HG03342 (cell line): ENCODE results near the gene NSF.
"Not testable (repeated sequence)": the region's sequence is repeated elsewhere in the genome, so short reads cannot be mapped to it uniquely, and the experiment has no call there.

Experiments
- ATAC-seq: cut with Tn5 transposase; IDR thresholded peaks from one replicate; pipeline ENCODE4 v1.9.1; 2021; ENCODE audit warnings: mild to moderate bottlenecking, moderate library complexity; ENCODE audit not compliant: unreplicated experiment

NSF gene

DNA sequence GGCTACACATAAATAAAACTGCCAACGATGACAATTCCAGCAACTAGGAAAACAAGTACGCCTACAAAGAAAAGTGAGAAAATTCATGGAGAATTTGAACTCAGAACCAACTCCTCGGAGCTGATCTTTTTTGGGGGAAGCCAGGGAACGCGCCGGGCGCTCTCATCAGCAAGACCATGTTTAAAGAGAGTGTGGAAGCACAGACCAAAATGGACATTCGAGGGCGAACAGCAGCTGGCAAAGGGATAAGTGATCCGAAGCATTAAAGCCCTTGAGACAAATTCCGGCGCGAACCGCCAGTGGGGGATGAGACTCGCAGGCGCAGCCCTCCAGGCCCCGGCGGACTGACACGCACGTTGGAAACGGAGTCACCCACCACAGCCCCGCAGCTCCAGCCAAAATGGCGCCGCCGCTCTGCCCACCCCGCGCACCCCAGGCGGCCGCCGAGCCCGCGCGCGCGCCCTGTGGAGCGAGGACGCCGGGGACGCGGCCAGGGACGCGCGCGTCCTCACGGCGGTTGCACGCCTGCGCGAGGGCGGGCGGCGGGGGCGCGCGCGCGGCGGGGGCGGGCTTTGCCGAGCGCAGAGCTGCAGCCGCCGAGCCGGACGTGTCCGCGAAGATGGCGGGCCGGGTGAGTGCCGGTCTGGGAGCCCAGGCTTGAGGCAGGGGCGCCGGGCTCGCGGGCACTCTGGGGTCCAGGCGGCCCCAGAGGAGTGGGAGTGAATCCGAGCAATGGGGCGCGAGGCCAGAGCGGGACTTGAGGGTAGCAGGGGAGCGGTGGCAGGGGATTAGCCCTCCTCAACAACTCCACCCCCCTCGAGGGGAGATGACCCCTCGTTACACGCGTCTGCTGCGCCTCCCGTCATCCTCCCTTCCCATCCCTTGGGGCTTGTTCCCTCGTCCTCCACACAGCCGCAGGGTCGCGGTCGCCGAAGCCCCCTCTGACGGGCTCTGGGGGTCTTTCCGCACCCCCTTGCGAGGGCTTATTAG lies at the start of gene NSF:
TSS of gene NSF (plus strand) at position 513 of the 990 bp plus-strand sequence. CDS start at position 620, 107 bp downstream.
- ATAC-seq: peak; percentile 61

DNA sequence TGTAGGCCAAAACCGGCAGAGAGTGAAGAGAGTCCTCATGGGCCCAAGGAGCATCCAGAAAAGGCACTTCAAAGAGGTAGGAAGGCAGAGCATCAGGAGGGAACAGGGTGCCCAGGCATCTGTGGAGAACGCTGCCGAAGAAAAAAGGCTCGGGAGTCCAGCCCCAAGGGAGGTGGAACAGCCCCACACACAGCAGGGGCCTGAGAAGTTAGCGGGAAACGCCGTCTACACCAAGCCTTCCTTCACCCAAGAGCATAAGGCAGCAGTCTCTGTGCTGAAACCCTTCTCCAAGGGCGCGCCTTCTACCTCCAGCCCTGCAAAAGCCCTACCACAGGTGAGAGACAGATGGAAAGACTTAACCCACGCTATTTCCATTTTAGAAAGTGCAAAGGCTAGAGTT lies 41.9 kb upstream of the NSF start:
- ATAC-seq: not testable (repeated sequence)

DNA sequence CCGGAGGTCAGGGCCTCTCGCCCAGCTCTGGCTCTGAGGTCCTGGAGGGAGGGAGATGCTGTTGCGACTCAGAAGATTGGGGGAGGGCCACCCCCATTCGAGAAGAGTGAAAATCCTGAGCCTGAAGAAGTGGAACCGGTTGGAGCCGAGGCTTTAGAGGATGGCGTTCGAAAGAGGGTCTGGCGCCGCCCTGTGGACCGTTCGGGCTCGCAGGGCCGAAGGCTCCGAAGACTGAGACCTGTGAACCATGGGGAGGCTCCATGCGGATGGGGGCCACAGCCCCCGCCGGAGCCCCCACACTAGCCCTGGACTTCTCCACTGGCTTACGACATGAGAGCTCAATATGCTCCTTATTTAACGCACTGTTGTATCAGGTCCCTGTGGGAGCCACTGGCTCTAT lies 31.3 kb upstream of the NSF start:
- not testable (repeated sequence) for ATAC-seq

DNA sequence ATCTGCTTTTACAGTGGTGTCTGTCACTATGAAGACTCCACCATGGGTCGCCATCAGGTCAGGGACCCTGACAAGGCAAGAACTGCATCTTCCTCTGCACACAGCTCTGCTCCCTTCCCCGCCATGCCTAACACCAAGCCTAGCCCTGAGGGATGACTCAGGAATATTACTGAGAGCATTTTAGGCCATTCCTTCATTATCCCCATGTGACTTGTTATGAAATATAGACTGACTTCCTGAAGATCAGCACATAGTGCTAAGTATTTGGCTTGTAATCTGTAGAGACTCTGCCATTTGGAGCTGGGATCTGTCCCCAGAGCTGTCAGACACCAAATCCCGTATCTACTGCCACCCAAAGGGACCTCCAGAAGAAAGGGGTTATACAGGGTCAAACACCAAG lies 30.4 kb upstream of the NSF start:
- not testable (repeated sequence) for ATAC-seq

DNA sequence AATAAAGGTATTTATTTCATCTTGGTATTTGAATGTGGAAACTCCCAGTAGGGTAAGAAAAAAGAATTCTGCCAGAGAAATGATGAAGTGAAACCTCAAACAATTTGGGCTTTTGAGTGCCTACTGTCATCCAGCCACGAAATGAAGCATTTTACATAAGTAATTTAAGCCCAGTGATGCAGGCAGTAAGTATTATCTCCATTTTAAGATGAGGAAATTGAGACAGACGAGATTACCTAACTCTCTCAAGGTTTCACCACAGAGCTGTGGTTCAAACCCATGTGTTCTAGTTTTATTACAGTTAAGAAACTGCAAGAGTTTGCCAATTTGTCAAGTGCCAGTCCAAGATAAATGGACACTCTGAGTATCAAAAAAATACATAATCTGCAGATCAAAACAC lies 24.2 kb upstream of the NSF start:
- ATAC-seq: not testable (repeated sequence)

DNA sequence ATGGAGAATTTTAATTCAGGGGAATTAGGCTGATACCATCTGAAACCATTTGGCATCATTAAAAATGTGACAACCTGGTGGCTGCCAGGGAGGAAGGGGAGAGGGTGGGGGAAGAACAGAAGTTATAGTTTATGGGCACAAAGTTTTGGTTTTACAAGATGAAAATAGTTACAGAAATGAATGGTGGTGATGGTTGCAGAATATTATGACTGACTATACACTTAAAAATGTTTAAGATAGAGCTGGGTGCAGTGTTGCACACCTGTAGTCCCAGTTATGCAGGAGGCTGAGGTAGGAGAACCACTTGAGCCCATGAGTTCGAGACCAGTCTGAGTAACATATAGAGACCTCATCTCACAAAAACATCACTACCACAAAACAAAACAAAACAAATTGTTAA lies 23.5 kb upstream of the NSF start:
- not testable (repeated sequence) for ATAC-seq

DNA sequence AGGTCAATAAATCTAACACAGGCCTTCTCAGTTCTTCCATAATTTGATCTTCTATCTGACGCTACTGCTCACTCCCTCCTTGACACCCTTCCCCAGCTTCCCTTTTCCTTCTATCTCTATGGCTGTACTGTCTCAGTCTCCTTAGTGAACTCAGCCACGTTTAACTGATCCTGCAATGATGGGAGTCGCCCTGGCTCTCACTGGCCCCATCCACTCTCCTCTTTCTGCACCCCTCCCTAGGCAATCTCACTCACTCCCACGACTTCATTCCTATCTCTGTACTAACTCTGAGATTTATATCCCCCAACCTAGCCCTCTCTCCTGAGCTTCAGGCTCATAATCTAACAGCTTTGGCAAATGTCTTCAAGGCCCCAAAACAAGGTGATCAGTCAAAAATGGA lies 18.7 kb upstream of the NSF start:
- not testable (repeated sequence) for ATAC-seq

DNA sequence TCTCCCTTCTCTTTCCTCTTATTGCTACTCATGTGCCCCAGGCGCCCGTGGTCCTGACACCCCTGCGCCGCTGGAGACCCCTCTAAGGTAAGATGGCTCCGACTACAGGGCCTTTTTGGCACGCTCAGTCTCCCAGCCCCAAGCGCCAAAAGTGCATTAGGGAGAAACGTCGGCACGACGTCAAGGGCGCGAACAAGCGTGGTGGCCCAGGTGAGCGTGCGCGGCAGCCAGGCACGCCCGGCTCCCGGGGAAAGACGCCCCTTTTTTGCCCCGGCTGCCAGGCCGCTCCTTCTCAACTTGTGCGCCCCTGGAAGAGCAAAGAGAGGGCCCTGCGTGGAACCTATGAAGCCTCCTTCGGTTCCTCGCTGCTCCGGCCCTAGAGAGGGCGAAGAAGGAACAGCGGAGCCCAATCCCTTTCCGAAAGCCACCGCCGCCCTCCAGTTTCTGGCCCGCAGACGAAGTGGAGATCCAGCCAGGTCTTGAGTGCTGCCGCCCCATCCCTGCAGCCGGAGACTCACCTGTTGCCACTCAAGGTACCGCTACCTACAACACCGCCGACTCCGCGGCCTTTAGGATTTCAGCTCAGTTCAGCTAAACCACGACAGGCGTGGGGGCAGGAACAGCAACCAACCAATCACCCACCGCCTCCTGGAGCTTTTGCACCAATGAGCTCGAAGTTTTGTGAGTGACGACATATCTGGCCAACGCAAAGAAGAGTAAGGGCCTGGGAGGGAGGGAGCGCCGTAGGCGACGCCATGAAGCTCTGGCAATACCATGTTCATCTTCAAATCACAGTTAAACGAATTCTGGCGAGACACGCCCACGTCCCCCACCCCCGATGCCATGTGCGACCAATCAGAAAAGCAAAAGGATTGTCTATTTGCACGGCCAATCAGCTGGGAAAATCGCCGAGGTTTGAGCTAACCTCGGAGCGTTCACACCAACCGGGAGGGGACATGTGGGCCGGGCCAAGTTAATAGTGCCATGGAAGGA lies 11.1 kb upstream of the NSF start, which contains the start of gene ARL17A:
TSS of gene ARL17A (minus strand) at position 609 of the 993 bp plus-strand sequence. CDS start 3,369 bp downstream, outside the sequence.
- peak; percentile 80 for ATAC-seq

DNA sequence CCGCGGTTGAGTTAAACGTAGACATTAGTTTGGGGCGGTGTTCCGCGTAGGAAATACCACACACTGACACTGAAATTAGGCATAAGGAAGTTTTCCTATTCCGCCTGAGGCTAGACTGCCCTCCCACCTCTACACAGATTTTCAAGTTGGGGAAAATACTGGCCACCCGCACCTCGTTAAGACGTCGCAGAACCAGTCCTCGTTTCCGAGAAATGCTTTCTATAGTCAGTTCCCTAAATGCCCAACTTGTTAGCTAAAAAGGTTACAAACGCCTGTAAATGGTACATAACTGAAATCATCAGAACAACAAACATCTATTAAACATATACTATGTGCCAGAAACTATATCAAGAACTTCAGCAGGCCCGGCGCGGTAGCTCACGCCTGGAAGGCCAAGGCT lies 10.4 kb upstream of the NSF start:
- not testable (repeated sequence) for ATAC-seq

DNA sequence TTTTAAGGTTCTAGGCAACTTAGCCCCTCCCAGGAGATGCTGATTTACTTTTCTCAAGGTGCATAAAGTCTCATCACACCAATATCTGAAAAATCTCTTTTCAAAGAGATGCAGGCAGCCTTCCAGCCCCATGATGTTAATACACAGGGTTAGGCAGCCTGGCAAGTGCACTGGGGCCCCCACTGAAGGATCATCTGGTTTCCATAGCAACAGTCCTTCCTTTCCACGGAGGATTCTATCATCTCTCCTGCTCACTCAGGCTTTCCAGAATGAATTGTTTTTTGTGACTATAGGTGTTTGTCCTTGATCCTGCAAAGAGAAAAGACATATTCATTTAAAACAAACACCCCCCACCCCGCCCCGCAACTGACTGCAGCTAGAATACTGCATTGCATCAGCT lies 5.0 kb upstream of the NSF start:
- ATAC-seq: not testable (repeated sequence)

DNA sequence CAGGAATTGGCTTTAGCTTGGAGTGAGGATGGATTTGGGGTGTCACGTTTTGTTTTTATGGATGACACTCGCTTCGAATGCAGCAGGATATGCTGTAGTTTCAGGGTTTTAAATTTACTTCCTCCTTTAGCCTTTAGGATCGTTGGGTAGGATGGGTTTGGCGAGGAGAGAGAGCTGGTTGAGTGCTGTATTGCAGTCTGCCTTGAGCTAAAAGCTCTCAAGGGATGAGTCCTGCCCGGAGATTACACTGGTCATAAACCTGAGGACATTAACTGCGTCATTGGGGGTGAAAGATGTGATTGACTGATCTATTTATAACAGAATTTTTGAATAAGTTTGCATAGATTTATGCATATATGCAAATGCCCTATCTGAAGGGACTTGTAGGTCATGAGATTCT lies 863 bp downstream of the NSF start:
- ATAC-seq: not testable (repeated sequence)

DNA sequence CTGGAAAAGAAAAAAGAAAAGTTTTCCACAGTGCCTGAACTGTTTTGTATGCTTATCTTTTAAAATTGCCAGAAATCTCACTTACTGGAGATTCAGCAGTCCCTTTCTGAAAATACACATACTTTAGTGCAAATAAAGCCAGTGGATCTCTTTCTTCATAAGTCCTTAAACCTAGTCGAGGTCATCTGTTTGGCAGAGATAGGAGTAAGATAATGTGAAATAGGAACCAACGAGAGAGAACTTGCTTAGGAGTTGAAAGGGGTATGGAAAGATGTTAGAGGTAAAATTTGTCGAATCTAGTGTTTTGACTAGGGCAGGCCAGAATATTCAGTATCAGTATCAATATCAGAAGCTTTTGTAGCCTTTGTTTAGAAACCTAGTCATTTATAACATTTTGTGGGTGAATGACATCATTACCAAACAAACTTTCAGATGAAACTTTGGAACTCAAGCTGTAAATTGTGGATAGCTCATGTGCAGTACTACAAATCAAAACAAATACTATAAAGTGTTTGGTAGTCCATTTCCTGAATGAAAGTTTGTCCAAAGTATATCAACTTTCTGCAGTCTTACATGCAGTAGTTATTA lies 8.0 kb downstream of the NSF start:
- ATAC-seq: not testable (repeated sequence)

DNA sequence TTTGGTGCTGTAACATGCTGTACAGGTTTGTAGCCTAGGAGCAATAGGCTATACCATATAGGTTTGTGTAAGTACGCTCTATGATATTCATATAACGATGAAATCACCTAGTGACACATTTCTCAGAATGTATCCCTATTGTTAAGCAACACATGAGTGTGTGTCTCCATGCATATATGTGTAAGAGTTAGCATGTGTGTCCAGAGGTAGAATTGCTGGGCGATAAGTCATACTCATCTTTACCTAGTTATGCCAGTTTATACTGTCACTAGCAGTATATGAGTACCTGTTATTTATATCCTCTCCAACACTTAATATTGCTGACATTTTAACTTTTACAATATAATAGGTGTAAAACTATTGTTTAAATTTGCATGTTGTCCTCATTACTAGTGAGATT lies 10.3 kb downstream of the NSF start:
- ATAC-seq: not testable (repeated sequence)

DNA sequence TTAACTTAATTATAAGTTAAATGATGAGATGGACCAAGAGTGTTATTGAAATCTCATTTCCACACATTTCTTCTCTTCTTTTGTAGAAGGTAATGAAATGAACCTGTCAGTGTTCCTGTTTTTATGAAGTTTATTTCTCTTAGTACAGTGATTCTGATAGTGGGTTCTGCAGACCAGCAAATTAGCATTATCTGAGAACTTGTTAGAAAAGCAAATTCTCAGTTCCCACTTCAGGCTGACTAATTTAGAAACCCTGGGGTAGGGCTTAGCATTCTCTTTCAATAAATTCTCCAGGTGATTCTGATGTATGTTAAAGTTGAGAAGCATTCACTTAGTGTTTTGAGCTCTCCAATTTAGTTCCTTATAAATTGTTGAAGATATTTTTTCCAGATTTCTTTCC lies 12.7 kb downstream of the NSF start:
- ATAC-seq: peak; percentile 85

DNA sequence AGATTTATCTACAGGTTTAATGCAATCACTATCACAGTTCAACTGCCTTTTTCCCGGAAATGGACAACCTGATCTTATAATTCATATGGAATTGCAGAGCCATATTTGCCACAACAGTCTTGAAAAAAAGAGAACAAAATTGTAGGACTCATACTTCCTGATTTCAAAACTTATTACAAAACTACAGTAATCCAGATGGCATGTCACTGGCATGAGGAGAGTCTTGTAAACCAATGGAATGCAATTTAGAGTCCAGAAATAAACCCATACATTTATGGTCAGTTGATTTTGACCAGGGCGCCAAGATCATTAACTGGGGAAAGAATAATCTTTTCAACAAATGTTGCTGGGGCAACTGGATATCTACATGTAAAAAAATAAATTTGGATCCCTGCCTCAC lies 20.8 kb downstream of the NSF start:
- ATAC-seq: not testable (repeated sequence)

DNA sequence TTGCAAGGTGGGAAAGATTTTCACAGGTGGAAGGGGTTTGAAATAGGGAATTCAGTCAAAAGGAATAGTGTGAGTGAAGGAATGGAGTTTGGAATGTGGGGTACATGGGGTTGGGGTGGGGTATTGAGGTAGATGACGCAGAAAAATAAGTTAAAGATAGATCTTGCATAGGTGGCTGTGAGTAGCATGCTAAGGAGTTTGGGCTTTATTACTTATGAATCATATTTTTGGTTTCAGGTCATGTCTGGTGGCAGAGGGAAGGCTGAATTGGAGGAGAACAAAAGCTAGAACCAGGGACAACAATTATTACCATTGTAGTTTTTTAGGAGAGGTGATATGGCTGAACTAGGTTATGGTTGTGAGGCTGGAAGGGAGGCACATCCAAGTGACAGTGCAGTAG lies 23.4 kb downstream of the NSF start:
- not testable (repeated sequence) for ATAC-seq

DNA sequence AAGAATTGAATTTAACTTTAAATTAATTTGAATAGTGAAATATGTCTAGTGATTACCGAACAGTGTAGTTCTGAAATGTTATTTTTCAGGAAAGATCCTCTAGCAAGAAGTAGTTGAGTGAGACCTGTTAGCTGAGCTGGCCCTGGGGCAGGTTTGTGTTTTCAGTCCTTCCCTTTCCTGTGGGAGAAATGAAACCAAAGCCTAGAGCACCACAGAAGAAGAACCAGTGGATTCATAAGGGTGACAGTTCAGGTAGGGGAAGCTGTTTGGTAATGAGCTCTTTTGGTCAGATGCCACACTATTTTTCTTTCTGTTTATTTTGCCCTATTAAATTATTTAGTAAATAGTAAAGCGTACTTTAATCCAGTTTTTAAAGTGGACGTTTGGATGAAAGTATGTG lies 26.7 kb downstream of the NSF start:
- ATAC-seq: not testable (repeated sequence)

DNA sequence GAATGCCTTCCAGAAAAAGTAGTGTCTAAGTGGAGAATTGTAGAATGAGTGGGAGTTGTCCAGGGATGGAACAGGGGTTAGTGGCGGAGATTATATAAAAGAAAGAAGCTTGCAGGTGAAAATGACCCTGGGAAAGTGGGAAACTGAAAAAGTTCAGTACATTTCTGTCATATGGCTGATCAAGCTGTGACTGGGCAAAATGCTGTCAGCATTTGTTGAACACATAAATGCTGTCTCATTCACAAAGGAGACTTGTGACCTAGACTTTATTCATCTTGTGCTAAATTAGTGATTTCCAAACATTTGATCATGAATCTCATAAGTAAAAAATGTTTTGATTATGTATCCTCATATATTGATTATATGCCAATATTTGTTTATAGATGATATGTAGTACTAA lies 28.5 kb downstream of the NSF start:
- not testable (repeated sequence) for ATAC-seq

DNA sequence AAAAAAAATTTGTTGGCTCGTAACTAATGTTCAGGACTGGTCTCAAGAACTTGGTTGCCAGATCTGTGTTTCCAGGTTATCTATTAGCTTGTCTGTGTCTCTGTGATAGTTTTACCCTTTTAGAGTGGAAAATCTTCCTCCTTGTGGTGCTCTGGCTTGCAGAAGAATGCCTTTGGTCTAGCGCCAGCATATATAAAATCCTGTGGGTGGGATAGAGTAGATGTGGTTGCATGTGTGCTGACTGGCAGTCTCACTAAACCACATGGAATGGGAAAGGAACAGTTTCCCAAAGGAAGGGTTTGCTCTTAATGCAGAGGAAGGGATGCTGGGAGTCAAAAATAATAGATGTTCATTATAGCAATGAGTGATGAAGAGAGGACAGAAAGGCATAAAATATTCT lies 33.3 kb downstream of the NSF start:
- not testable (repeated sequence) for ATAC-seq

DNA sequence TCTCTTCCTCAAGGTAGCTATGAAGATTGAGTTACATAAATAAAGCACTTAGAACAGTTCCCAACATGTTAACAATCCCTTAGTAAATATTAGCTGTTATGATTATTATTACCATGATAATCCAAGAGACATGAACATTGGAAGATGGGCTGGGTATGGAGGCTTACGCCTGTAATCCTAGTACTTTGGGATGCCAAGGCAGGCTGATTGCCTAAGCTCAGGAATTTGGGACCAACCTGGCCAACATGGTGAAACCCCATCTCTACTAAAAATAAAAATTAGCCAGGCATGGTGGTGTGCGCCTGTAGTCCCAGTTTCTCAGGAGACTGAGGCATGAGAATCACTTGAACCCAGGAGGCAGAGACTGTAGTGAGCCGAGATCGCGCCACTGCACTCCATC lies 34.3 kb downstream of the NSF start:
- not testable (repeated sequence) for ATAC-seq

DNA sequence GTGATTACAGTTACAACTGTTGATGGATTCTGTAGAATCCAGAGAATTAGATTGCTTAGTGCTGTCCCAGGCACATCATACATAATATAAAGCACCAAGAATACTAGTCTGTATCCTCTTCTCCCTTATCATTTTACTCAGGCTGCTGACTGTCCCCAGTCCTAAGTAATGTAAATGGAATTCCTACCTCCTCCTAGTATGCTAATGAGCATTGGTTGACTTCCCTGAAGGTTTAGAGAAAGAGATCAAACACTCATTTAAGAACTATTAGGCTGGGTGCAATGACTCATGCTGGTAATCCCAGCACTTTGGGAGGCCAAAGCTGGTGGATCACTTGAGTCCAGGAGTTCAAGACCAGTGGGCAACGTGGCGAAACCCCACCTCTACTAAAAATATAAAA lies 37.0 kb downstream of the NSF start:
- not testable (repeated sequence) for ATAC-seq
